Measurements from ENCODE around the gene DLG1.

DNA sequence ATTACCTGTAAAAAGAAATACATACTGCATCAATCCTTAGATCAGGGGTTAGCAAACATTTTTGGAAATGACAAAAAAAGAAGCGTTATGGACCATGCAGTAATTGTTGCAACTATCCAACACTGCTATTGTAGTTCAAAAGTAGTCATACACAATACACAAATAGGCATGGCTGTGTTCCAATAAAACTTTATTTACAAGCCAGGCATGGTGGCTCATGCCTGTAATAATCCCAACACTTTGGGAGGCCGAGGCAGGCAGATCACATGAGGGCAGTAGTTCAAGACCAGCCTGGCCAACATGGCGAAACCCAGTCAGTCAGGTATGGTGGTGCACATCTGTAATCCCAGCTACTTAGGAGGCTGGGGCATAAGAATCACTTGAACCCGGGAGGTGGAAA is 124.8 kb downstream of the DLG1 start:
- TF ChIP-seq, protein P1, sequence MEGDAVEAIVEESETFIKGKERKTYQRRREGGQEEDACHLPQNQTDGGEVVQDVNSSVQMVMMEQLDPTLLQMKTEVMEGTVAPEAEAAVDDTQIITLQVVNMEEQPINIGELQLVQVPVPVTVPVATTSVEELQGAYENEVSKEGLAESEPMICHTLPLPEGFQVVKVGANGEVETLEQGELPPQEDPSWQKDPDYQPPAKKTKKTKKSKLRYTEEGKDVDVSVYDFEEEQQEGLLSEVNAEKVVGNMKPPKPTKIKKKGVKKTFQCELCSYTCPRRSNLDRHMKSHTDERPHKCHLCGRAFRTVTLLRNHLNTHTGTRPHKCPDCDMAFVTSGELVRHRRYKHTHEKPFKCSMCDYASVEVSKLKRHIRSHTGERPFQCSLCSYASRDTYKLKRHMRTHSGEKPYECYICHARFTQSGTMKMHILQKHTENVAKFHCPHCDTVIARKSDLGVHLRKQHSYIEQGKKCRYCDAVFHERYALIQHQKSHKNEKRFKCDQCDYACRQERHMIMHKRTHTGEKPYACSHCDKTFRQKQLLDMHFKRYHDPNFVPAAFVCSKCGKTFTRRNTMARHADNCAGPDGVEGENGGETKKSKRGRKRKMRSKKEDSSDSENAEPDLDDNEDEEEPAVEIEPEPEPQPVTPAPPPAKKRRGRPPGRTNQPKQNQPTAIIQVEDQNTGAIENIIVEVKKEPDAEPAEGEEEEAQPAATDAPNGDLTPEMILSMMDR (IDR thresholded peaks at IDR 0.05; ENCODE audit: poor library complexity): no peak
- TF ChIP-seq EZH2phosphoT487 (IDR thresholded peaks at IDR 0.05; ENCODE audit: low read depth, severe bottlenecking, unreplicated experiment): no peak
- no peak for TF ChIP-seq EZH2 (IDR thresholded peaks at IDR 0.05; ENCODE audit: borderline replicate concordance)
